A549 (cell line): Measurements from ENCODE around the gene AHCYL2.

Source experiments
- CHD2 ChIP-seq: fragments of 150-350 bp; IDR thresholded peaks from 2 replicates; pipeline ENCODE4 v1.6.1; 2014; ENCODE audit warnings: low read length; ENCODE audit not compliant: partially characterized antibody
- CTCF ChIP-seq: fragments of >200 bp; sonication (Bioruptor Twin); formaldehyde crosslinking; IDR thresholded peaks from 3 replicates; pipeline ENCODE4 v1.5.1; 2016

- TF ChIP-seq CHD2 (no peak), CTCF (no peak)
These were observed 3.8 kb downstream of the AHCYL2 start for GRCh38 chr7:129228633-129229032.
